Smooth muscle cell (in vitro differentiated cells): ENCODE data around the gene SAMD8. TPM values are rescaled to one million over a fixed set of nuclear protein-coding genes. Genes with fewer than 3 reads are reported as not detected.

ENCODE experiments used
- DNase-seq: peaks from one replicate; lab custom pipeline; 2025; ENCODE audit not compliant: unreplicated experiment; lab: John Stamatoyannopoulos, UW
- H2AFZ ChIP-seq: fragments of 200-600 bp; sonication (generic); 2 replicates; pipeline ENCODE4 v1.6.0; 2016; ENCODE audit warnings: antibody characterized with exemption, low read depth, mild to moderate bottlenecking
- H3F3A ChIP-seq: fragments of 200-600 bp; sonication (generic); 2 replicates; pipeline ENCODE4 v1.6.0; 2017; ENCODE audit warnings: antibody characterized with exemption, low read depth
- H3K27ac ChIP-seq: fragments of 200-600 bp; sonication (generic); 2 replicates; pipeline ENCODE4 v1.5.1; 2016; ENCODE audit warnings: low read depth, mild to moderate bottlenecking
- H3K27me3 ChIP-seq: fragments of 200-600 bp; sonication (generic); 2 replicates; pipeline ENCODE4 v1.6.1; 2016; ENCODE audit warnings: low read depth, mild to moderate bottlenecking
- H3K36me3 ChIP-seq: fragments of 200-600 bp; sonication (generic); 2 replicates; pipeline ENCODE4 v1.5.1; 2016; ENCODE audit warnings: low read depth
- H3K4me1 ChIP-seq: fragments of 200-600 bp; sonication (generic); 2 replicates; pipeline ENCODE4 v1.5.1; 2016; ENCODE audit warnings: low read depth
- H3K4me2 ChIP-seq: fragments of 200-600 bp; sonication (generic); 2 replicates; pipeline ENCODE4 v1.6.0; 2016; ENCODE audit warnings: mild to moderate bottlenecking
- H3K4me3 ChIP-seq: fragments of 200-600 bp; sonication (generic); 2 replicates; pipeline ENCODE4 v1.5.1; 2016; ENCODE audit warnings: mild to moderate bottlenecking
- H3K79me2 ChIP-seq: fragments of 200-600 bp; sonication (generic); 2 replicates; pipeline ENCODE4 v1.6.0; 2016; ENCODE audit warnings: low read depth, mild to moderate bottlenecking
- H3K9ac ChIP-seq: fragments of 200-600 bp; sonication (generic); 2 replicates; pipeline ENCODE4 v1.6.0; 2016; ENCODE audit warnings: low read depth
- H3K9me3 ChIP-seq: fragments of 200-600 bp; sonication (generic); replicated peaks from 2 replicates; pipeline ENCODE4 v1.5.1; 2016; ENCODE audit warnings: low read depth
- H4K20me1 ChIP-seq: fragments of 200-600 bp; sonication (generic); 2 replicates; pipeline ENCODE4 v1.6.0; 2016; ENCODE audit warnings: low read depth
- CTCF ChIP-seq: fragments of 200-600 bp; sonication (generic); IDR thresholded peaks from 2 replicates; pipeline ENCODE4 v1.5.1; 2017; ENCODE audit warnings: borderline replicate concordance, mild to moderate bottlenecking, antibody characterized with exemption; ENCODE audit not compliant: insufficient read depth, poor library complexity, severe bottlenecking
- WGBS: methylation state at CpG from one replicate; pipeline ENCODE4 v1.1.7; 2016; ENCODE audit warnings: low lambda C conversion rate; 5-methylcytosine and 5-hydroxymethylcytosine counted together
- polyA plus RNA-seq: library from polyadenylated mRNA; unstranded; fragments of >200 nt; fragmentation: Nextera tagmentation; extraction: Ambion mirVana; gene quantifications from 2 replicates; pipeline ENCODE4 v1.2.1, GENCODE V29; 2016
- total RNA-seq: library from RNA; depleted of rRNA; stranded (reverse); fragments of >200 nt; gene quantifications from 2 replicates; pipeline ENCODE4 v1.2.3, GENCODE V29; 2014

Gene SAMD8
- total and polyA plus RNA-seq, 2 experiments from 2014 or later = 7.4 to 30.1 TPM

- DNase-seq = no peak
- TF ChIP-seq CTCF = no peak
- Histone ChIP-seq H3K4me2 (no peak overlapping the region), H2AFZ (no peak overlapping the region), H3K27me3 (no peaks in the 10 kb centered on the region), H3K4me1 (no peaks in the 10 kb centered on the region), H3K79me2 (no peaks in the 10 kb centered on the region), H3F3A (no peaks in the 10 kb centered on the region), H3K36me3 (no peaks in the 10 kb centered on the region), H4K20me1 (no peaks in the 10 kb centered on the region), H3K9me3 (no peaks in the 10 kb centered on the region), H3K9ac (no peak overlapping the region), H3K27ac (no peak overlapping the region), H3K4me3 (no peak overlapping the region)
- WGBS = 99% methylated on average over 12 of the region's 12 CpGs
These were observed 9.8 kb upstream of the SAMD8 start for GRCh38 chr10:75101416-75102251.

GRCh38 chr10:75102830-75103673 lies 8.4 kb upstream of the SAMD8 start:
- WGBS = 93% methylated on average over 9 of the region's 9 CpGs
- TF ChIP-seq CTCF = no peak
- Histone ChIP-seq H3K79me2 (no peaks in the 10 kb centered on the region), H3F3A (no peaks in the 10 kb centered on the region), H3K4me3 (no peak overlapping the region), H3K4me2 (no peak overlapping the region), H3K9me3 (no peaks in the 10 kb centered on the region), H3K27ac (no peak overlapping the region), H4K20me1 (no peaks in the 10 kb centered on the region), H3K27me3 (no peaks in the 10 kb centered on the region), H2AFZ (no peak overlapping the region), H3K9ac (no peak overlapping the region), H3K36me3 (no peaks in the 10 kb centered on the region), H3K4me1 (no peaks in the 10 kb centered on the region)
- no peak for DNase-seq

- DNase-seq = no peak
- Histone ChIP-seq H3K4me3 (no peak overlapping the region), H3K36me3 (no peaks in the 10 kb centered on the region), H3F3A (no peaks in the 10 kb centered on the region), H3K4me2 (no peak overlapping the region), H3K4me1 (no peaks in the 10 kb centered on the region), H3K27me3 (no peaks in the 10 kb centered on the region), H3K9ac (no peak overlapping the region), H4K20me1 (no peaks in the 10 kb centered on the region), H2AFZ (no peak overlapping the region), H3K27ac (no peak overlapping the region), H3K79me2 (no peaks in the 10 kb centered on the region), H3K9me3 (no peaks in the 10 kb centered on the region)
- no peak for TF ChIP-seq CTCF
- WGBS = 96% methylated on average over 6 of the region's 6 CpGs
These were observed 7.4 kb upstream of the SAMD8 start for GRCh38 chr10:75103881-75104686.
